ENCODE data around the gene TBK1.
"Not testable (repeated sequence)": the region's sequence is repeated elsewhere in the genome, so short reads cannot be mapped to it uniquely, and the experiment has no call there.

Gene TBK1

GRCh38 chr12:64538121-64538520 is 86.2 kb downstream of the TBK1 start:
- no peak for FAIRE-seq
- DNase-seq (ENCODE audit: low spot score) = no peak

DNA sequence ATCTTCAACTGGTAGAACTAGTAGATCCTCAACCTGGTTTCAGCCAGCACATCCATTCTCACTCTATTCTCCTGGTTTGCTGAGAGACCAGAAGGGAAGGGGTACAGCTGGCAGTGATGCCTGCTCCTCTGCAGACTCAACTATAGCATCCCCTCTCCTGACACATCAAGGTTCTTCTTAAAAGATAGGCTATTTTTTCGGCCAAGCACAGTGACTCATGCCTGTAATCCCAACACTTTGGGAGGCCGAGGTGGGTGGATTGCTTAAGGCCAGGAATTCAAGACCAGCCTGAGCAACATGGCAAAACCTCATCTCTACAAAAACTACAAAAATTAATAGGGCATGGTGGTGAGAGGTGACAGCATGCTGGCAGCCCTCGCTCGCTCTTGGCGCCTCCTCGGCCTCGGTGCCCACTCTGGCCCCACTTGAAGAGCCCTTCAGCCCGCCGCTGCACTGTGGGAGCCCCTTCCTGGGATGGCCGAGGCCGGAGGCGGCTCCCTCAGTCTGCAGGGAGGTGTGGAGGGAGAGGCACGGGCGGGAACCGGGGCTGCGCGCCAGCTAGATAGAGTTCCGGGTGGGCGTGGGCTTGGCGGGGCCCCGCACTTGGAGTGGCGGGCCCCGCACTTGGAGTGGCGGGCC is 90.6 kb downstream of the TBK1 start:
- DNase-seq (ENCODE audit: low spot score); FAIRE-seq: not testable (repeated sequence)

- FAIRE-seq (no peak), DNase-seq (ENCODE audit: low spot score) (no peak)
Observed at GRCh38 chr12:64544371-64545080, 92.6 kb downstream of the TBK1 start.

GRCh38 chr12:64545081-64545382 is 93.1 kb downstream of the TBK1 start:
- FAIRE-seq (no peak), DNase-seq (ENCODE audit: low spot score) (no peak)

- FAIRE-seq (no peak), DNase-seq (ENCODE audit: low spot score) (no peak)
Observed at GRCh38 chr12:64549108-64549507, 97.2 kb downstream of the TBK1 start.

- DNase-seq (ENCODE audit: low spot score) (no peak), FAIRE-seq (no peak)
Observed at GRCh38 chr12:64550755-64551154, 98.8 kb downstream of the TBK1 start.

GRCh38 chr12:64551676-64552075 is 99.8 kb downstream of the TBK1 start:
- FAIRE-seq = no peak
- no peak for DNase-seq (ENCODE audit: low spot score)
